MCF 10A (cell line): Measurements from ENCODE around the gene GLTP. TPM values are rescaled to one million over a fixed set of nuclear protein-coding genes. Genes with fewer than 3 reads are reported as not detected.

Experiments
- BruUV-seq: library from RNA; stranded (reverse); fragments of 400-500 nt; replicated peaks from 2 replicates; lab custom pipeline; 2021; lab: Mats Ljungman, UMichigan
- CTCF ChIA-PET: fragments of 300-600 bp; sonication (Branson Sonifier 250); formaldehyde crosslinking; extraction: SDS; loops from one replicate; lab custom pipeline; 2021; ENCODE audit warnings: antibody characterized with exemption, inconsistent platforms; lab: Yijun Ruan, JAX
- POLR2A ChIA-PET: fragments of 300-600, 350-650 bp; sonication (Branson Sonifier 250); formaldehyde crosslinking; extraction: SDS; loops from one replicate; lab custom pipeline; 2020; ENCODE audit warnings: antibody characterized with exemption, inconsistent platforms; lab: Yijun Ruan, JAX
- DNase-seq: peaks from one replicate; pipeline ENCODE4 v3.0.0-alpha.2; 2018; ENCODE audit not compliant: unreplicated experiment
- H3K27ac Mint-ChIP-seq: one replicate; pipeline ENCODE4 v1.8.0; 2022; ENCODE audit warnings: mild to moderate bottlenecking, low read depth, mixed read lengths; ENCODE audit not compliant: unreplicated experiment
- H3K27me3 Mint-ChIP-seq: one replicate; pipeline ENCODE4 v1.8.0; 2022; ENCODE audit warnings: mixed read lengths; ENCODE audit not compliant: insufficient read depth, unreplicated experiment
- H3K36me3 Mint-ChIP-seq: one replicate; pipeline ENCODE4 v1.8.0; 2022; ENCODE audit warnings: mild to moderate bottlenecking, moderate library complexity, mixed read lengths; ENCODE audit not compliant: insufficient read depth, unreplicated experiment
- H3K4me1 Mint-ChIP-seq: one replicate; pipeline ENCODE4 v1.8.0; 2022; ENCODE audit warnings: mixed read lengths; ENCODE audit not compliant: insufficient read depth, unreplicated experiment
- H3K4me3 Mint-ChIP-seq: one replicate; pipeline ENCODE4 v1.8.0; 2022; ENCODE audit warnings: mild to moderate bottlenecking, moderate library complexity, mixed read lengths; ENCODE audit not compliant: unreplicated experiment
- H3K9me3 Mint-ChIP-seq: one replicate; pipeline ENCODE4 v1.8.0; 2022; ENCODE audit warnings: mixed read lengths; ENCODE audit not compliant: unreplicated experiment
- intact Hi-C: fragments of 100-400 bp; cut with micrococcal nuclease; formaldehyde crosslinking; loops from 2 replicates; pipeline ENCODE4 v1.14.1; 2022
- total RNA-seq: library from RNA; stranded (reverse); gene quantifications from 2 replicates; pipeline ENCODE4 v1.2.3, GENCODE V29; 2022
- TF ChIP-seq, protein P1 (sequence below): fragments of 200-600 bp; IDR thresholded peaks from one replicate; pipeline ENCODE4 v1.8.0; 2022; ENCODE audit warnings: antibody characterized with exemption, mild to moderate bottlenecking; ENCODE audit not compliant: unreplicated experiment

The GLTP gene
- total RNA-seq, 1 experiment from 2014 or later, result 37.2 TPM

DNA sequence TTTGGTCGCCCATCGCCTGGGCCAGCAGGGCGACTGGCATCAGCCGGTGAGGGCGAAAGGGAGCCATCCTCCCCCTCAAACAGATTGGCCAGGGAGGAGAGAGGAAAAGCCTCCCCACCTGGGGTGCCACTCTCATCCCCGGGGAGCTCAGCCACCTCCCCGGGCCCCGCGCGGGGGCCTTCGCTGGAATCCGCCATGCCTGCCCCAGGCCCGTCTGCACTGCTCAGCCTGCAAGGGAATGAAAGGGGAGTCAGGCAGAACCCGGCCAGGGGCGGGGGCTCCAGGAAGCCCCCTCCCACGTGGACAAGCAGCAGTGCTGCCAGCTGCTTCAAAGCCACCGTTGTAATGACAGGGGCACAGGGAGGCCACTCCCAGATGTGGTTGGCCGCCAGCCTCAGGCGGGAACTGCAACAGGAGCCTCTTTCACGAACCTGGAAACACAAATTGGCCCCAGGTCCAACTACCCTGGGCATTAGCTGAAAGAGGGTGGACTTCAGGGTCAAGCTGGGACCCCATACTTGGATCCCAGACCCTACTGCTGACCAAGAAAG lies 65.7 kb downstream of the GLTP start:
- intact Hi-C loops, result no loop called here
- TF ChIP-seq, protein P1, sequence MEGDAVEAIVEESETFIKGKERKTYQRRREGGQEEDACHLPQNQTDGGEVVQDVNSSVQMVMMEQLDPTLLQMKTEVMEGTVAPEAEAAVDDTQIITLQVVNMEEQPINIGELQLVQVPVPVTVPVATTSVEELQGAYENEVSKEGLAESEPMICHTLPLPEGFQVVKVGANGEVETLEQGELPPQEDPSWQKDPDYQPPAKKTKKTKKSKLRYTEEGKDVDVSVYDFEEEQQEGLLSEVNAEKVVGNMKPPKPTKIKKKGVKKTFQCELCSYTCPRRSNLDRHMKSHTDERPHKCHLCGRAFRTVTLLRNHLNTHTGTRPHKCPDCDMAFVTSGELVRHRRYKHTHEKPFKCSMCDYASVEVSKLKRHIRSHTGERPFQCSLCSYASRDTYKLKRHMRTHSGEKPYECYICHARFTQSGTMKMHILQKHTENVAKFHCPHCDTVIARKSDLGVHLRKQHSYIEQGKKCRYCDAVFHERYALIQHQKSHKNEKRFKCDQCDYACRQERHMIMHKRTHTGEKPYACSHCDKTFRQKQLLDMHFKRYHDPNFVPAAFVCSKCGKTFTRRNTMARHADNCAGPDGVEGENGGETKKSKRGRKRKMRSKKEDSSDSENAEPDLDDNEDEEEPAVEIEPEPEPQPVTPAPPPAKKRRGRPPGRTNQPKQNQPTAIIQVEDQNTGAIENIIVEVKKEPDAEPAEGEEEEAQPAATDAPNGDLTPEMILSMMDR, result no peak
- ChIA-PET POLR2A (interaction anchor here (1.2 kb wide), 1 partner anchor 10 kb away, joined by 3 read pairs; no protein-coding TSS in a partner anchor), CTCF (interaction anchor here (1.0 to 5.3 kb wide), 3 partner anchors 9 to 114 kb away, joined by 3 to 39 read pairs (median 22); no protein-coding TSS in a partner anchor)
- Mint-ChIP-seq H3K27me3 (no peaks in the 10 kb centered on the region), H3K27ac (no peak overlapping the region), H3K9me3 (no peaks in the 10 kb centered on the region), H3K4me3 (no peak overlapping the region), H3K36me3 (no peaks in the 10 kb centered on the region), H3K4me1 (peaks cover 13% of the 10 kb centered on the region)
- no TSS peak for BruUV-seq
- DNase-seq, result no peak

- intact Hi-C loops, result no loop called here
- DNase-seq, result no peak
- Mint-ChIP-seq H3K4me3 (no peak overlapping the region), H3K36me3 (no peaks in the 10 kb centered on the region), H3K9me3 (no peaks in the 10 kb centered on the region), H3K27ac (no peak overlapping the region), H3K27me3 (no peaks in the 10 kb centered on the region), H3K4me1 (peaks cover 5% of the 10 kb centered on the region)
- ChIA-PET POLR2A (no interaction called here), CTCF (interaction anchor here (2.9 to 5.3 kb wide), 2 partner anchors 9 to 31 kb away, joined by 22 to 39 read pairs; no protein-coding TSS in a partner anchor)
- no TSS peak for BruUV-seq
- TF ChIP-seq, protein P1, result no peak
These were observed 66.4 kb downstream of the GLTP start for GRCh38 chr12:109813810-109814416.

DNA sequence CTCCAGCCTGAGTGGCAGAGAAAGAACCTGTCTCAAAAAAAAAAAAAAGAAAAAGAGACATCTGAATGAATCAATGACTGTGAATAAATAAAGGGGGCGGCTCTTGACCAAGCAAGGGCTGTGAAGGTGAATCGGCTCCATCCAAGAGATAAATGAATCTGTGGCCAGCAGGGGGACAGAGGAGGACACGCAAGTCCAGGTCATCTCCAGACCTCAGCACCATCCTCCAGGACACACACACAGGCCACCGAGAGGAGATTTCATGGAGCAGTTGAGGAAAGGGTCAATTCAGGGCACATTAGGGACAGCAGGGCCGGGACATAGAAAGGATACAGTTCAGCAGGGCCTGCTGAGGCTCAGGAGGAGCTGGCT lies 68.7 kb downstream of the GLTP start:
- peak; percentile 11 for DNase-seq
- H3K27ac Mint-ChIP-seq, result no peak overlapping the region
- H3K9me3 Mint-ChIP-seq, result no peaks in the 10 kb centered on the region
- no TSS peak for BruUV-seq
- POLR2A ChIA-PET, result no interaction called here
- TF ChIP-seq, protein P1, result no peak
- CTCF ChIA-PET, result interaction anchor here (0.9 to 1.1 kb wide), 2 partner anchors 34 to 42 kb away, joined by 3 to 5 read pairs; no protein-coding TSS in a partner anchor
- H3K36me3 Mint-ChIP-seq, result no peaks in the 10 kb centered on the region
- H3K4me1 Mint-ChIP-seq, result no peaks in the 10 kb centered on the region
- H3K4me3 Mint-ChIP-seq, result no peak overlapping the region
- intact Hi-C loops, result no loop called here
- no peaks in the 10 kb centered on the region for H3K27me3 Mint-ChIP-seq

- no TSS peak for BruUV-seq
- H3K9me3 Mint-ChIP-seq, result no peaks in the 10 kb centered on the region
- intact Hi-C loops, result no loop called here
- no peaks in the 10 kb centered on the region for H3K36me3 Mint-ChIP-seq
- TF ChIP-seq, protein P1, result no peak
- no peak overlapping the region for H3K4me3 Mint-ChIP-seq
- no peaks in the 10 kb centered on the region for H3K4me1 Mint-ChIP-seq
- CTCF ChIA-PET, result interaction anchor here (0.6 to 0.9 kb wide), 3 partner anchors 34 to 527 kb away, joined by 3 to 7 read pairs (median 3); no protein-coding TSS in a partner anchor
- DNase-seq, result no peak
- no peaks in the 10 kb centered on the region for H3K27me3 Mint-ChIP-seq
- POLR2A ChIA-PET, result no interaction called here
- no peak overlapping the region for H3K27ac Mint-ChIP-seq
These were observed 69.3 kb downstream of the GLTP start for GRCh38 chr12:109810954-109811623.
